GM12892 (cell line): ENCODE results near the gene SLC35F6.
"Not testable (repeated sequence)": the region's sequence is repeated elsewhere in the genome, so short reads cannot be mapped to it uniquely, and the experiment has no call there.

Experiments
- DNase-seq: peaks from one replicate; pipeline ENCODE4 v3.0.0; 2011; ENCODE audit not compliant: insufficient read length
- FAIRE-seq: peaks from 2 replicates; lab custom pipeline; 2011; peaks lifted over from hg19 to GRCh38; lab: Jason Lieb, UNC
- POLR2A ChIP-seq: IDR thresholded peaks from 2 replicates; pipeline ENCODE4 v1.6.1; 2011; ENCODE audit warnings: low read depth, low read length, control low read depth
- POLR2AphosphoS5 ChIP-seq: IDR thresholded peaks from 2 replicates; pipeline ENCODE4 v1.6.1; 2011; ENCODE audit warnings: low read depth, low read length, control low read depth
- TAF1 ChIP-seq: IDR thresholded peaks from 2 replicates; pipeline ENCODE4 v1.6.1; 2011; ENCODE audit warnings: low read depth, mild to moderate bottlenecking, control low read depth, low read length, borderline replicate concordance

SLC35F6 gene

GRCh38 chr2:26778507-26778906 lies 14.4 kb downstream of the SLC35F6 start:
- DNase-seq = no peak
- no peak for FAIRE-seq
- TF ChIP-seq POLR2A = no peak
- TF ChIP-seq POLR2AphosphoS5 = no peak
- TF ChIP-seq TAF1 = no peak

DNA sequence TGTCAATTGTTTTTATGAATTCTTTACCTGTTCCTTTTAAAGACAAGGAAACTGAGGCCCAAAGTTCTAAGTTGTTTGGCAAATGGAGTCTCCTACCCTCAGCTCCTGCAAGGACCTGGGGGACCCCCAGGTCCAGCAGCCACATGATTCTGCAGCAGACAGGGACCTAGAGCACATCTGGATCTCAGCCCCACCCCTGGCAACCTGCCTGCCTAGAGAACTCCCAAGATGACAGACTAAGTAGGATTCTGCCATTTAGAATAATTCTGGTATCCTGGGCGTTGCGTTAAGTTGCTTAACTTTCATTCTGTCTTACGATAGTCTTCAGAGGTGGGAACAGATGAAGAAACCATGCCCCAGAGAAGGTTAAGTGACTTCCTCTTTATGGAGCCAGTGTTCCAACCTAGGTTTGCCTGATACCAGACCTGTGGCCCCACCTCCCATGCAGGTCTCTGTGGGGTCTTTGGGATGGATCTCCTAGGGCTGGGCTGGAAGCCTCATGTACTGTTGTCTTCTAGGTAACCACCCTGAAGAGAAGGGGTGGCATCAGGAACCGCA lies 16.2 kb downstream of the SLC35F6 start:
- TF ChIP-seq POLR2A (no peak), TAF1 (no peak), POLR2AphosphoS5 (no peak)
- DNase-seq = no peak
- FAIRE-seq = no peak

DNA sequence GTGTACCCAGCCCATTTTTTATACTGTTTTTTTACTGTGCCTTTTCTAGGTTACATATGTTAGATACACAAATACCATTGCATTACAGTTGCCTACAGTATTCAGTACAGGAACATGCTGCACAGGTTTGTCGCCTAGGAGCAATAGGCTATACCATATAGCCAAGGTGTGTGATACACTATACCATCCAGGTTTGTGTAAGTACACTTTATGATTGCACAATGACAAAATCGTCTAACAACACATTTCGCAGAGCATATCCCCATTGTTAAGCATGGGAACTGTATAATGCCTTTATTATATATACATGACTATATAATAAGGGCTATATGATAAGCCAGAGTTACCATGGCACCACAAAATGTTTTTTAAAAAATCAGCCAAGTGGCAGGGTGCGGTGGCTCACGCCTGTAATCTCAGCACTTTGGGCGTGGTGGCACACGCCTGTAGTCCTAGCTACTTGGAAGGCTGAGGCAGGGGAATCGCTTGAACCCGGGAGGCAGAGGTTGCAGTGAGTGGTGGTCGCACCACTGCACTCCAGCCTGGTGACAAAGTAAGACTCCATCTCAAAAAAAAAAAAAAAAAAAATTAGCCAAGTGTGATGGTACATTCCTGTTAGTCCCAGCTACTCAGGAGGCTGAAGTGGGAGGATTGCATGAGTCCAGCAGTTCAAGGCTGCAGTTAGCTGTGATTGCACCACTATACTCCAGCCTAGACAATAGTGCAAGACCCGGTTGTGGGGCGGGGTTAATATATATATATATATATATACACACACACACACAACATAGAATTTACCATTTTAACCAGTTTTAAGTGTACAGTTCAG lies 19.0 kb downstream of the SLC35F6 start:
- no peak for DNase-seq
- TF ChIP-seq POLR2AphosphoS5 (no peak), TAF1 (no peak), POLR2A (no peak)
- no peak for FAIRE-seq

GRCh38 chr2:26784570-26785234 lies 20.6 kb downstream of the SLC35F6 start:
- no peak for DNase-seq
- no peak for TF ChIP-seq TAF1
- TF ChIP-seq POLR2A = no peak
- TF ChIP-seq POLR2AphosphoS5 = no peak
- no peak for FAIRE-seq

DNA sequence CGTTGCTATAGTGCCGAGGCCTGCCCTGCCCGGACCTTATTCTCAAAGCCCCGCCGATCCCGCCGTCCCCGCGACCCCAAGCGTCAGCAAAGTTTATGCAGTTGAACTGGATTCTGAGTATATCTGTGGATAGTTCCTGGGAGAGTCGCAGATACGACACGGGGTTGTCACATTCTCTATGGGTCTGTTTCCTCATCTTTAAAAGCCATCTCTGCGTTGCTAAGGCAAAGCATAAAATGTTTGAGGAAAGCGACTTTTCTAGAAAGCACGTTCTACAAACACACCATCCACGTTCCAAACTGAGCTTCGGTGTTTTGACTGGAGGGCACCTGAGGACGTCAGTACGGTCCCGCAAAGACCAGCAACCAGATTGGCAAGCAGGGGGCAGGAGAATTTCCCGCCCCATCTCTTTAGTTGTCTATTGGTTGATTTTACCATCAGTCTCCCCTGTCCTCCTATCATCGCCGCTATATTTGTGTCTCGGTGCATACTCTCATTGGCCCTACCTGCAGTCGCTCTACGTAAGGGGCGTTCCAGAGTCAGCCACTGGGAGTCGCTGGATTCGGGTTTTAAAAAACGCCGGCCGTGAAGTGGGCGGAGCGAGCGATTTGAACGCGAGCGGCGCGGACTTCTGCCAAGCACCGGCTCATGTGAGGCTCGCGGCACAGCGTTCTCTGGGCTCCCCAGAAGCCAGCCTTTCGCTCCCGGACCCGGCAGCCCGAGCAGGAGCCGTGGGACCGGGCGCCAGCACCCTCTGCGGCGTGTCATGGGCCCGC lies 21.5 kb downstream of the SLC35F6 start, which contains the start of gene CENPA:
CENPA (plus strand) TSS at position 626 of the 776 bp plus-strand sequence; CDS start at position 767, 141 bp downstream.
- TF ChIP-seq TAF1 (peak; percentile 25; the same call in 1 of the 2 replicates), POLR2AphosphoS5 (peak; percentile 67; the same call in 1 of the 2 replicates), POLR2A (peak; percentile 50)
- FAIRE-seq (peak; percentile 94), DNase-seq (peak; percentile 97)

DNA sequence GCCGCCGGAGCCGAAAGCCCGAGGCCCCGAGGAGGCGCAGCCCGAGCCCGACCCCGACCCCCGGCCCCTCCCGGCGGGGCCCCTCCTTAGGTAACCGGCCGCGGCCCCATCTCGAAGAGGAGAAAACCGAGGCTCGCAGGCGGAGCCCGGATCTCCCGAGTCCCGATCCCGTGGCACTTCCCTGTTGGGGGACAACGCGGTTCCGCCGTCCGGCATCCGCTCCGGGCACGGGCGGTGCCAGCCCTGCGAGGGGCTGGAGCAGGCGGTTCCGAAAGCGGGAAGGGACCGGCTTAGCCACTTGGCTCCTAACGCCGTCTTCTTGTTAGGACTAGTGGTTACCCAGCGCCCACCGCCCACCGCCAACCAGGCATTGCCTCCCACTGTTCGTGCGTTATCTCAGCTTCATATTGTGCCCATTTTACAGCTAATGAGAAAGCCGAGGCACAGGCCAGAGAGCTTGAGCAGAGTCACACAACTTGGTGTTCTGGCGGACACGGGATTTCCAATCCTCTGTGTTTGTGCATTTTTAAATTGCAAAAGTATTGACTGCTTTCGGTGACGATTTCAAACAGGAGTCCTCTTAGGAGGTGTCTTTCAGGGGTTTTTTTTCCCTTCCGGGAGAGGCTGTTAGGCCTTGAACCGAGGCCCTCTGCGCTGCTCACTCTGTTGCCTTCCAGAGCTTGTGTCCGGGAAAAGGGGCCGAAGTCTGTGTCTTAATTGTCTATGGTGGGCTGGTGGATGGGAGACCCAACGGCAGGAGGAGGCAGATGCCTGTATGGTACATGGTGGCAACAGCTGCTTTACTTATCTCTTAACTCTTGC lies 22.3 kb downstream of the SLC35F6 start:
- FAIRE-seq = no peak
- DNase-seq = peak; percentile 39
- TF ChIP-seq POLR2A = no peak; the same call in 1 of the 2 replicates
- TF ChIP-seq TAF1 = no peak
- TF ChIP-seq POLR2AphosphoS5 = no peak

- no peak for TF ChIP-seq TAF1
- FAIRE-seq = no peak
Measured at GRCh38 chr2:26792720-26793119, 28.6 kb downstream of the SLC35F6 start.

DNA sequence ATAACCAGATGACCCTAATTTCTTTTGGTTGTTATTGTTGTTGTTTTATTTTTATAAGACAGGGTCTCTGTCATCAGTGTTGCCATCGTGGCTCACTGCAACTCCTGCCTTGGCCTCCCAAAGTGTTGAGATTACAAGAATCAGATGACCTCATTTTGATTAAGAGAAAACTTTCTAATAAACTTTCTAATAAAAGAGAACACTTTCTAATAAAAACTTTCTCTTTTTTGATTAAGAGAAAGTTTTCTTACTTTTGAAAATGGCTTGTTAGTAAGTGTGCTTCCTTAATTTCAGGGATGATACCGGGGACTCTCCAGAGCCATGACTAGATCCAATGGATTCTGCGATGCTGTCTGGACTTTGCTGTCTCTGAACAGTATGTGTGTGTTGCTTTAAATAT lies 29.4 kb downstream of the SLC35F6 start:
- TF ChIP-seq TAF1 (no peak), POLR2AphosphoS5 (no peak), POLR2A (no peak)

More at GRCh38 chr2:26792720-26793119, 28.6 kb downstream of the SLC35F6 start:
- DNase-seq = no peak

GRCh38 chr2:26795135-26795534 lies 31.1 kb downstream of the SLC35F6 start:
- not testable (repeated sequence) for FAIRE-seq, DNase-seq

More for the DNA sequence above, 29.4 kb downstream of the SLC35F6 start:
- DNase-seq (no peak), FAIRE-seq (no peak)

GRCh38 chr2:26801328-26801727 lies 37.2 kb downstream of the SLC35F6 start:
- no peak for TF ChIP-seq POLR2AphosphoS5
- TF ChIP-seq POLR2A = no peak
- TF ChIP-seq TAF1 = no peak
- FAIRE-seq (no peak), DNase-seq (no peak)
